ENCODE measurements around the gene SHC3. TPM values are rescaled to one million over a fixed set of nuclear protein-coding genes. Genes with fewer than 3 reads are reported as not detected.

SHC3 gene
- polyA plus RNA-seq, 12 donors = 0.52 to 1.4 (median 0.81) TPM; not detected in 1

GRCh38 chr9:88986776-88987175 lies 191.8 kb downstream of the SHC3 start:
- DNase-seq = no peak

DNA sequence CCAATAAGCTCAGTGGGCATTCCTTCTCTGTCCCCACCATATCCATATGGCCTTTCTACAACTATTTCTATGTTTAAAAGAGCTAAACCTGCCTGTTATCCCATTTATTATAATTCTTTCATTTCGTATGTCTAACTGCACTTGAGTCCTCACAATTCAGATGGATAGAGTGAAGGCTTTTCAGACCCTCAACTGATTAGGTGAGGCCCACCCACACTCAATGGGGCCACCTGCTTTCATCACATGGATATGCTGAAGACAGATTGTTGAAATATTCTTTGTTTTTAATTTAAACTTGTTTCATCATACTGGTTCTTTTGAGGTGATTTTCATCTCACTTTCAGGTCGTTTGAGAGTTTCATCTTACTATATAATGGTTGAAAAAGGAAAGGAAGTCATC lies 193.0 kb downstream of the SHC3 start:
- no peak for DNase-seq

DNA sequence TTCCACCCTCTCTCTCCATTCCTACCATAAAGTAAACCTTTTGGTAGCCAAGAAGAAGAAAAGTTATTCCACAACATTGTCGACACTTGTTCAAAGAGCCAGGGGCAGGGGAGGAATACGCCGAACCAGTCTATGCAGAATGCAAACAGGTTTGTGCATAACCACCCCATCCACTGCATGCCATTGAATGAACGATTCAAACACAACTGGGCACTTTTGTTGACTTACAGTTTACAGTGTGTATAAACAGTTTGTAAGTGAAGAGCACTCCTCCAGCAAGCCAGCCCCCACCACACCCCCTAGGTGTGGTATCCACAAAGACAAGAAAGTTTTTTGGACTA lies 194.1 kb downstream of the SHC3 start:
- DNase-seq = no peak

GRCh38 chr9:88983865-88984542 lies 194.6 kb downstream of the SHC3 start:
- DNase-seq = no peak

DNA sequence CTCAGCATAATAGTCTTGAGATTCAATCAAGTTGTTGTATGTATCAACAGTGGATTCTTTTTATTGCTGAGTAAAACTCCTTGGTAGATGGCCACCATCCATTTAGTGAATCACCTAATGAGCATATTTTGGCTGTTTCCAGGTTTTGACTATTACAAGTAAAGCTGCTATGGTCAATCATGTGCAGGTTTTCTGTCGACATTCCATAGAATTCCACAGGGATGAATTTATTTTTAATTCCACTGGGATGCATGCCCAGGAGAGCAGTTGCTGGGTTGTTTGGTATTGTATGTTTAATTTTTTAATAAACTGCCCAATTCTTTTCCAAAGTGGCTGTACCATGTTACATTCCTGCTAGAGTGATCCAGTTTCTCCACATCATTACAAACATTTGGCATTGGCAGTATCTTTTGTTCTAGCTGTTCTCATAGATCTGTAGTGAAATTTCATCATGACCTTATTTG lies 197.8 kb downstream of the SHC3 start:
- no peak for DNase-seq

GRCh38 chr9:88979791-88980190 lies 198.8 kb downstream of the SHC3 start:
- no peak for DNase-seq

GRCh38 chr9:88979021-88979420 lies 199.6 kb downstream of the SHC3 start:
- DNase-seq = no peak

DNA sequence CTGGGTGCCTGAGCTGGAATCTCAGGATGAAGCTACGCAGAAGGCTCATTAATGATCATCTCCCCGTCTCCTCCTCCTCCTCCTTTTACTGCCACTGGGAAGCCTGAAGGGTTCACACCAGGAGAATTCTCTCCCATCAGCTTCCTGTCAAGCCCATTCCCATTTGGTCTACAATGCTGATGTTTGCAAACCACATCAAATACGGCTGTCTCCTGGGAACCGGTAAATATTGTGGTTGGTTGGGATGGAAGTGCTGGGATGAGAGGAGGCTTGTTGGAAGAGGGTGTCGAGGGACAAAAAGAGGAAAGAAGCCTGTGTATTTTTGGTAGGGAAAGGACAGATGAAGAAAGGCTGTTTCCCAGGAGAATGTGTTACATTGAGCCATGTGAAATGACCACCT lies 200.6 kb downstream of the SHC3 start:
- no peak for DNase-seq

GRCh38 chr9:88976890-88977257 lies 201.7 kb downstream of the SHC3 start:
- no peak for DNase-seq

DNA sequence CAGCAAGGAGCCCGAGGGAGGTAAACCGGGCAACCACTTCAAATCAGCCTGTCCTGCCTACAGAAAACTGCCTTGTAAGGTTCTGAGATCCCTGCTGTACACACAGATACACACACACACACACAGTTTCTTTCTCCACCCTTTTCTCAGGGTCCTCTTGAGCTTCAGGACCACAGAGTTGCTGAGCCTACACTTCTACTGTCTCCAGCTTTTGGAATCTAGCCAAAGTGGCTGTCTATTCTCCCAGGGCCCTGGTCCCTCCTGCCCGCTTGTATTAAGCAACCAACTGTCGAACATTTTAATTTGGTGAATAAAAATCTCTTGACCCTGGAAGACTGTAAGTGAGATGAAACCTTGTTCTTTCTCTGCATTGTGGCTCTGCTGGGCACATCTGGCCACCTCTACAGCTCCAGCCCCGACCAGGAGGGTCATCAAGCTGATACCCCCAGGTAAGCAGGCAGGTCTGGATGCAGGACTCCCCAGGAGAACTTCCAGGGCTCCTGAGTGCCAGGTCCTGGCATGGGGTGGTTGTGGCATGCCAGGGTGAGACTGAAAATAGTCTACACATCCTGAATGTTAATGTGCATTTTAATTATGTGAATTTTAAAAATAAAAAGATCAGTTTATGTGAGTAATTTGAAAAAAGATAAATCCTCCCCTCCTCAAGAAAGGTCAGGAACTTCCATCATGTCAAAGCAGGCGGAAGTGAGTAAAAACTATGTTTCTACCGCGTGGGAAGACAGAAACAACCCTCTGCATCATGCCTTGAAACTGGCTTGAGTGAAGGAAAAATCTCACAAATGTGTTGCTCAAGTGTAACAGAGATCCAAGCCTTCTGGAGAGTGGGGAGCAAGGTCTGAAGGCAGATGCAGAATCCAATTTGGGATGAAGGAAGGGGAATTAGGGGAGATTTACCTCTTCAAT lies 202.4 kb downstream of the SHC3 start:
- no peak for DNase-seq

- DNase-seq = no peak
Measured at GRCh38 chr9:88974641-88975040, 204.0 kb downstream of the SHC3 start.

DNA sequence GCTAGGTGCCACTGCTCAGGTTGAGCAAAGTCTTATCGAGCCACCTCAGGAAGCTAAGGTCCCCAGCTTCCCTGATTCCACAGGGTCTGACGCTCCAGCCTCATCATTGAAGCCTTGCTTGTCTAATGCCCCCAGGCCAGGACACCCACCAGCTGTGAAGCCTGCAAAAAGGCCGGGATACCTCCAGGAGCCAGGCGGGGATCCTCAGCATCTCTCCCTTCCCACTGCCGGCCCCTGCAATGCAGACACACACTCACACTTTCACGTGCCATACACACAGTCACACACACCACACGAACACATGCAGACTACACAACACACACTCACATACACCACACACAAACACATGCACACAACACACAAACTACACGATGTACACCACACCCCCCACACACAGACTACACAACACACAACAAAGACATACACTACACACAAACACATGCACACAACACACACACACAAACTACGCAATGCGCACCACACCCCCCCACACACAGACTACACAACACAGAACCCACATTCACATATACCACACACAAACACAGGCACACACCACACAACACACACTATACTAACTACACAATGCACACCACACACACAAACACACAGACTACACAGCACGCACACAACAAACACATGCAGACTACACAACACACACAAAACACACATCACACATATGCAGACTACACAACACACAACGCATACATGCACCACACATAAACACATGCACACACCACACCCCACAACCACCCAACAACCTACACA lies 205.2 kb downstream of the SHC3 start:
- DNase-seq = no peak

- no peak for DNase-seq
Measured at GRCh38 chr9:88972401-88972800, 206.2 kb downstream of the SHC3 start.

GRCh38 chr9:88971131-88971960 lies 207.3 kb downstream of the SHC3 start:
- no peak for DNase-seq

DNA sequence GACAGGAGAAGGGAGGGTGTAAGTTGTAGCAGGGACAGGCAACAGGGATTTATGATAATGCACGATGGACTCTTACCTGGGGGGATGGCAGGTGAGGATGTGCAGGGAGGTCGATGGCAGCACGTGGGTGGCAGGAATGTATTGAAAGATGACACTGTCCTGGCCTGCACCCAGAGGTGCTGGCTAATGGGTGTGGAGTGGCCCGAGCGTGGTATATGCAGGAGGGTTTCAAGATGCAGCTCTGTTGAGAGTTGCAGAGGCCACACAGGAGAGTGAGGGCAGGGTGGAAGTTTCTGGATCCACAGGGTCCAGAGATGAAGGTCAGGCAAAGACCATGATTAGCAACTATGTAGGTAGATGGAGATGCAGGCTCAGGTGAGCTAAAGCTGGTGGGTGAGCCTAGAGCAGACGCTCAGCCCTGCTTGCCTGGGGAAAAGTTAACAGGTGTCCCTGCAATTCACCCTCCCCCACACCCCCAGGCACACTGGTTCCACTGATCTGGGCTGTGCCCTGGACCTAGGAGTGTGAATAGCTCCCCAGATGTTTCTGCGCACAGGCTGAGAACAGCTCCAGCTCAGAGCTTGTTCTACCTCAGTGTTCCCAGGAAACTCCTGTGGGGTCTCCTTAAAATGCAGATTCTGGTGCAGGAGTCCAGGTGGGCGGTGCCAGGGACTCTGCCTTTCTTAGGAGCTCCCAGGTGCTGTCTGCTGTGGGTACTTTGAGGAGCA lies 208.8 kb downstream of the SHC3 start:
- no peak for DNase-seq

DNA sequence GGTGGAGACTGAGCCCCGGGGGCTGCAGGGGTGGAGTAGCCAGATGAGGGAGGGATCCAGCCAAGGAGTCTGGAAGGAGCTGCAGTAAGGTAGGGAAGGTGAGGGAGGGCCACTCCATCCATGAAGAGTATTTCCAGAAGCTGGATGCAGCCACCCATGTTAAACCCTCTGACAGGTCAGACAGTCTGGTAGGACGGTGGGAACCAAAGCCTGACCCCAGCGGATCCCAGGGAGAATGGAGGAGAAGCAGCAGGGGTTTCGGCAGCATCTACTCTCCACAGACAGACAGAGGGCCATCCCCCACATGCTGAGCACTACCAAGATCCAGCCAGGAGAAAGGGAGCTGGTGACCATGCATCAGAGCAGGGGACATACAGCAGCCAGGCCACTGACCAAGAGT lies 209.8 kb downstream of the SHC3 start:
- no peak for DNase-seq

- no peak for DNase-seq
Measured at GRCh38 chr9:88966894-88967676, 211.5 kb downstream of the SHC3 start.

DNA sequence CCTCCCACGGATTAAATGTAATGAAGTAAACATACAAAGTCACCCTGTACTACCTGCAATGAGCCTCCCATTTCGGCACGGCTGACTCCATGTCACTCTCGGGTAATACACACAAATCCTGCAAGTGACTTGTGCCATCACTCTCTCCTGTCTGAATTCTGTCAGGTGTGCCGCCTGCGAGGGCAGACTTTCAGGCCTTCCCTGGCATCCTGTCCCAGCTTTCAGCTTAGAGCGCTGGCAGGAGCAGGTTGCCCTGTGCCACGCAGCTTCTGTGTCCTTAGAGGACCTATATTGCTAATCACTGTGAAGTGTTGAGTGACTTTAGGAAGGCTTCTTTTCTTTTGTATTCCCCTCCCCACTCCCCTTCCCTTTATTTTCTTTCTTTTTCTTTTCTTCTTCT lies 213.1 kb downstream of the SHC3 start:
- DNase-seq = no peak

DNA sequence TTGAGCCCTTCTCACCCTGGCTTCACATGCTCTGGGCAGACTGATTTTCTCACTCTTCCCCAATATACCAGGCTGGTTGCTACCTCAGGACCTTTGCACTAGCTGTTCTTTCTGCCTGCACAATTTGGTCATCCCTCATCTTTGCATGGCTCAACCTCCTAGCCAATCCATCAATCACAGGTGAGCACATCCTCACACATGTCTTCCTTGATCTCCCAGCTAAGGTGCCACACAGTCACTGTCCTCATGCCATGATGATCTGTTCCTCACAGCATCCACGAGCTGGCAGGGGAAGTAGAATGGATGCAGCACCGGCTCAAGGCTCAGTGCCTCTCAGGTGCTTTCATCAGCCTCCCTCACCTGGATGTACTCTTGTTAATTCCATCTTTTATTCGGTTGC lies 218.0 kb downstream of the SHC3 start:
- DNase-seq = no peak
